DND-41 (cell line): ENCODE measurements around the gene RMI1.

Experiments used
- EZH2 ChIP-seq: IDR thresholded peaks from 3 replicates; pipeline ENCODE4 v1.6.1; 2012; ENCODE audit warnings: borderline replicate concordance, low read depth, mild to moderate bottlenecking, moderate library complexity, low read length, inconsistent platforms; ENCODE audit not compliant: severe bottlenecking
- TF ChIP-seq, protein P1 (sequence below): IDR thresholded peaks from 2 replicates; pipeline ENCODE4 v1.5.1; 2012; ENCODE audit warnings: borderline replicate concordance, low read length, moderate library complexity, mild to moderate bottlenecking; ENCODE audit not compliant: poor library complexity, severe bottlenecking; ENCODE audit errors: extremely low read depth

DNA sequence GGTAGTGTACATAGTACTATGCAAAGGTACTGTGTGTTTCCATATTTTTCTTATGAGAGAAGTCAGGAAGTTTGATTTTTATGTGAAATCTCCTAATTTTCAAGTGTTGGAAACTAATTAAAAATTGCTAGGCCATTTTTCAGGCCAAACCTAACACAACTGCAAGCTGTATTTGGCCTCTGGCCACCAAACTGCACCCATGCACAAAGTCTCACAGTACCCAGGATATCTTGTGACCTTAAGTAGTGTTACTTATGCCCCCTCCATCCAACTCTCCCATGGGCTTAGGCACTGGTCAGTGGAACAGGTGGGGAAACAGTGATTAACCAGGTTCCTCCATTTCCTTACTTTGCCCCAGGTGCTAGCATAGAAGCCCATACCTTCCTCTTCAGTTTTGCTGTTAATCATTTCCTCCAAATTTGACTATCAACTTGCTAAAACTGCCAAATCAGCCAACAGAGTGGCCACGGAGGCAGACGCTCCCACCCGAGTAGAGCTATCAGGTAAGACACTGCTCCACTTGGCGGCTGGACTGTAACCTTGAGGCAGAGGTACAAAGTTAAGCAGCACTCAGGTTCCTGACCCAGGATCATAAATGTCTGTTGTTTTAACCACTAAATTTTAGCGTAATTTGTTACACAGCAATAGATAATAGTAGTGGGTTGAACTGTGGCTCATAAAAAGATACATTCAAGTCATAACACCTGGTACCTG, 39.9 kb upstream of the RMI1 start:
- TF ChIP-seq EZH2 = no peak
- TF ChIP-seq, protein P1, sequence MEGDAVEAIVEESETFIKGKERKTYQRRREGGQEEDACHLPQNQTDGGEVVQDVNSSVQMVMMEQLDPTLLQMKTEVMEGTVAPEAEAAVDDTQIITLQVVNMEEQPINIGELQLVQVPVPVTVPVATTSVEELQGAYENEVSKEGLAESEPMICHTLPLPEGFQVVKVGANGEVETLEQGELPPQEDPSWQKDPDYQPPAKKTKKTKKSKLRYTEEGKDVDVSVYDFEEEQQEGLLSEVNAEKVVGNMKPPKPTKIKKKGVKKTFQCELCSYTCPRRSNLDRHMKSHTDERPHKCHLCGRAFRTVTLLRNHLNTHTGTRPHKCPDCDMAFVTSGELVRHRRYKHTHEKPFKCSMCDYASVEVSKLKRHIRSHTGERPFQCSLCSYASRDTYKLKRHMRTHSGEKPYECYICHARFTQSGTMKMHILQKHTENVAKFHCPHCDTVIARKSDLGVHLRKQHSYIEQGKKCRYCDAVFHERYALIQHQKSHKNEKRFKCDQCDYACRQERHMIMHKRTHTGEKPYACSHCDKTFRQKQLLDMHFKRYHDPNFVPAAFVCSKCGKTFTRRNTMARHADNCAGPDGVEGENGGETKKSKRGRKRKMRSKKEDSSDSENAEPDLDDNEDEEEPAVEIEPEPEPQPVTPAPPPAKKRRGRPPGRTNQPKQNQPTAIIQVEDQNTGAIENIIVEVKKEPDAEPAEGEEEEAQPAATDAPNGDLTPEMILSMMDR = no peak
